Lung (tissue), 12 donors: ENCODE results near the gene USP15. TPM values are rescaled to one million over a fixed set of nuclear protein-coding genes. Genes with fewer than 3 reads are reported as not detected.

Experiments used
- ATAC-seq: fragments of 200-7000 bp; cut with Tn5 transposase; one replicate; pipeline ENCODE4 v1.9.1; 2020; ENCODE audit warnings: moderate number of reproducible peaks; ENCODE audit not compliant: insufficient read depth, low FRiP score
- DNase-seq, 3 donors: peaks; one replicate each; pipeline ENCODE4 v3.0.0-alpha.2; 2013 to 2017
- H3K27ac ChIP-seq, 2 donors: one replicate each; pipeline ENCODE4 v1.5.1; 2013; ENCODE audit warnings: mild to moderate bottlenecking in 2 of 2, moderate library complexity in 2 of 2, control low read depth in 1 of 2, inconsistent platforms in 1 of 2, low read depth in 1 of 2, low read length in 1 of 2
- H3K27me3 ChIP-seq, 3 donors: one replicate each; pipeline ENCODE4 v1.5.1; 2013; ENCODE audit warnings: low read length in 2 of 3; ENCODE audit not compliant: control insufficient read depth in 3 of 3, insufficient read depth in 3 of 3
- H3K36me3 ChIP-seq, 4 donors: one replicate each; pipeline ENCODE4 v1.5.1; 2013; ENCODE audit warnings: low read length in 4 of 4, mild to moderate bottlenecking in 1 of 4, moderate library complexity in 1 of 4; ENCODE audit not compliant: control insufficient read depth in 4 of 4, insufficient read depth in 4 of 4
- H3K4me1 ChIP-seq, 5 donors: one replicate each; pipeline ENCODE4 v1.5.1; 2013; ENCODE audit warnings: low read length in 5 of 5, mild to moderate bottlenecking in 2 of 5, moderate library complexity in 1 of 5; ENCODE audit not compliant: control insufficient read depth in 5 of 5, insufficient read depth in 5 of 5
- H3K4me3 ChIP-seq: one replicate; pipeline ENCODE4 v1.5.1; 2013; ENCODE audit warnings: mild to moderate bottlenecking, control low read depth, moderate library complexity
- H3K9ac ChIP-seq, 2 donors: one replicate each; pipeline ENCODE4 v1.5.1; 2013; ENCODE audit warnings: low read length in 2 of 2, control low read depth in 1 of 2; ENCODE audit not compliant: insufficient read depth in 1 of 2
- H3K9me3 ChIP-seq, 4 donors: one replicate each; pipeline ENCODE4 v1.5.1; 2013; ENCODE audit warnings: low read length in 3 of 4, mild to moderate bottlenecking in 1 of 4, moderate library complexity in 1 of 4; ENCODE audit not compliant: control insufficient read depth in 4 of 4, insufficient read depth in 3 of 4
- WGBS, 2 donors: extraction: QIAGEN DNeasy Blood & Tissue Kit; methylation state at CpG; one replicate each; pipeline ENCODE4 v1.1.7; 2013; 5-methylcytosine and 5-hydroxymethylcytosine counted together
- polyA plus RNA-seq, 2 donors: library from polyadenylated mRNA; stranded (reverse); fragments of 200-250 nt; gene quantifications; one replicate each; pipeline ENCODE4 v1.2.1, GENCODE V29; 2013
- total RNA-seq, 2 donors: library from RNA; depleted of rRNA in 1 of 2; stranded (reverse); fragments of >200 nt in 1 of 2; gene quantifications; one replicate each; pipeline ENCODE4 v1.2.1, GENCODE V29; 2014 to 2021
- TF ChIP-seq, protein P1 (sequence below): IDR thresholded peaks from 2 replicates; pipeline ENCODE4 v1.5.1; 2012; ENCODE audit warnings: mild to moderate bottlenecking; ENCODE audit errors: control extremely low read depth, extremely low read depth
- donor health status: control.
- donor health status: control.
- donor health status: Bipolar disorder and iron deficiency.
- donor health status: healthy.
- donor health status: DM: yes; HTN: yes; CAD: no.

The USP15 gene
- total and polyA plus RNA-seq, 4 donors: 62.0 to 143 (median 82.6) TPM

GRCh38 chr12:62305778-62306177, 45.6 kb downstream of the USP15 start:
- TF ChIP-seq, protein P1, sequence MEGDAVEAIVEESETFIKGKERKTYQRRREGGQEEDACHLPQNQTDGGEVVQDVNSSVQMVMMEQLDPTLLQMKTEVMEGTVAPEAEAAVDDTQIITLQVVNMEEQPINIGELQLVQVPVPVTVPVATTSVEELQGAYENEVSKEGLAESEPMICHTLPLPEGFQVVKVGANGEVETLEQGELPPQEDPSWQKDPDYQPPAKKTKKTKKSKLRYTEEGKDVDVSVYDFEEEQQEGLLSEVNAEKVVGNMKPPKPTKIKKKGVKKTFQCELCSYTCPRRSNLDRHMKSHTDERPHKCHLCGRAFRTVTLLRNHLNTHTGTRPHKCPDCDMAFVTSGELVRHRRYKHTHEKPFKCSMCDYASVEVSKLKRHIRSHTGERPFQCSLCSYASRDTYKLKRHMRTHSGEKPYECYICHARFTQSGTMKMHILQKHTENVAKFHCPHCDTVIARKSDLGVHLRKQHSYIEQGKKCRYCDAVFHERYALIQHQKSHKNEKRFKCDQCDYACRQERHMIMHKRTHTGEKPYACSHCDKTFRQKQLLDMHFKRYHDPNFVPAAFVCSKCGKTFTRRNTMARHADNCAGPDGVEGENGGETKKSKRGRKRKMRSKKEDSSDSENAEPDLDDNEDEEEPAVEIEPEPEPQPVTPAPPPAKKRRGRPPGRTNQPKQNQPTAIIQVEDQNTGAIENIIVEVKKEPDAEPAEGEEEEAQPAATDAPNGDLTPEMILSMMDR: no peak
- WGBS, 2 donors: 99% methylated on average over 8 of the region's 8 CpGs
- no peak for ATAC-seq
- Histone ChIP-seq H3K27ac (no peak overlapping the region), H3K27me3 (no peaks in the 10 kb centered on the region), H3K9ac (no peak overlapping the region), H3K9me3 (peaks cover 0 to 8% (median 1%) of the 10 kb centered on the region in 4 donors), H3K4me1 (peaks cover 0 to 2% (median 0%) of the 10 kb centered on the region in 5 donors), H3K36me3 (peaks cover 8 to 29% (median 20%) of the 10 kb centered on the region in 4 donors), H3K4me3 (no peak overlapping the region)
- no peak for DNase-seq

GRCh38 chr12:62306569-62307530, 46.6 kb downstream of the USP15 start:
- peaks cover 0 to 8% (median 1%) of the 10 kb centered on the region in 4 donors for H3K9me3 ChIP-seq
- H3K4me3 ChIP-seq: no peak overlapping the region
- H3K4me1 ChIP-seq: peaks cover 0 to 2% (median 0%) of the 10 kb centered on the region in 5 donors
- DNase-seq (no peak), ATAC-seq (no peak)
- 94 to 98% methylated on average over 7 of the region's 7 CpGs for WGBS, 2 donors
- H3K36me3 ChIP-seq: peaks cover 8 to 29% (median 20%) of the 10 kb centered on the region in 4 donors
- H3K9ac ChIP-seq: no peak overlapping the region
- H3K27me3 ChIP-seq: no peaks in the 10 kb centered on the region
- TF ChIP-seq, protein P1: no peak
- no peak overlapping the region for H3K27ac ChIP-seq

- Histone ChIP-seq H3K4me1 (peaks cover 0 to 2% (median 0%) of the 10 kb centered on the region in 5 donors), H3K9ac (no peak overlapping the region), H3K27ac (no peak overlapping the region), H3K4me3 (no peak overlapping the region), H3K9me3 (peaks cover 0 to 6% (median 1%) of the 10 kb centered on the region in 4 donors), H3K36me3 (peaks cover 8 to 29% (median 20%) of the 10 kb centered on the region in 4 donors), H3K27me3 (no peaks in the 10 kb centered on the region)
- DNase-seq (no peak), ATAC-seq (no peak)
- WGBS, 2 donors: 96 to 97% methylated on average over 3 of the region's 3 CpGs
- TF ChIP-seq, protein P1: no peak
These were observed 48.0 kb downstream of the USP15 start for GRCh38 chr12:62308201-62308600.
